ENCODE results near the gene NTM. TPM values are rescaled to one million over a fixed set of nuclear protein-coding genes. Genes with fewer than 3 reads are reported as not detected.

Gene NTM
- total RNA-seq, 2 experiments from 2014 or later = not detected

- TF ChIP-seq CTCF (IDR thresholded peaks at IDR 0.05) = no peak
- ChIA-PET CTCF (no interaction called here), POLR2A (no interaction called here)
- intact Hi-C loops (cut with micrococcal nuclease) = no loop called here
- Mint-ChIP-seq H3K9me3 (no peaks in the 10 kb centered on the region), H3K27ac (no peak overlapping the region), H3K4me3 (no peak overlapping the region), H3K4me1 (ENCODE audit: low read depth) (no peaks in the 10 kb centered on the region), H3K27me3 (no peaks in the 10 kb centered on the region), H3K36me3 (ENCODE audit: low read depth) (no peaks in the 10 kb centered on the region)
- no peak for DNase-seq
- ATAC-seq = no peak
Observed at GRCh38 chr11:132226522-132226921, 856.1 kb downstream of the NTM start.

- no peaks in the 10 kb centered on the region for H3K27me3 Mint-ChIP-seq
- POLR2A ChIA-PET = no interaction called here
- no peak overlapping the region for H3K4me3 Mint-ChIP-seq
- TF ChIP-seq CTCF (IDR thresholded peaks at IDR 0.05) = no peak
- no peaks in the 10 kb centered on the region for H3K9me3 Mint-ChIP-seq
- no peaks in the 10 kb centered on the region for H3K4me1 Mint-ChIP-seq (ENCODE audit: low read depth)
- CTCF ChIA-PET = no interaction called here
- intact Hi-C loops (cut with micrococcal nuclease) = no loop called here
- DNase-seq = no peak
- H3K27ac Mint-ChIP-seq = no peak overlapping the region
- no peaks in the 10 kb centered on the region for H3K36me3 Mint-ChIP-seq (ENCODE audit: low read depth)
- ATAC-seq = no peak
Observed at GRCh38 chr11:132228746-132229325, 858.4 kb downstream of the NTM start.

GRCh38 chr11:132231656-132232347 lies 861.4 kb downstream of the NTM start:
- Mint-ChIP-seq H3K4me3 (no peak overlapping the region), H3K4me1 (ENCODE audit: low read depth) (no peaks in the 10 kb centered on the region), H3K27me3 (no peaks in the 10 kb centered on the region), H3K27ac (no peak overlapping the region), H3K9me3 (no peaks in the 10 kb centered on the region), H3K36me3 (ENCODE audit: low read depth) (no peaks in the 10 kb centered on the region)
- CTCF ChIA-PET = no interaction called here
- POLR2A ChIA-PET = no interaction called here
- intact Hi-C loops (cut with micrococcal nuclease) = no loop called here
- no peak for DNase-seq
- no peak for TF ChIP-seq CTCF (IDR thresholded peaks at IDR 0.05)
- ATAC-seq = no peak

- H3K27me3 Mint-ChIP-seq = no peaks in the 10 kb centered on the region
- intact Hi-C loops (cut with micrococcal nuclease) = no loop called here
- ChIA-PET CTCF (no interaction called here), POLR2A (no interaction called here)
- H3K27ac Mint-ChIP-seq = no peak overlapping the region
- no peak overlapping the region for H3K4me3 Mint-ChIP-seq
- no peaks in the 10 kb centered on the region for H3K4me1 Mint-ChIP-seq (ENCODE audit: low read depth)
- H3K36me3 Mint-ChIP-seq (ENCODE audit: low read depth) = no peaks in the 10 kb centered on the region
- DNase-seq (no peak), ATAC-seq (no peak)
- no peak for TF ChIP-seq CTCF (IDR thresholded peaks at IDR 0.05)
- H3K9me3 Mint-ChIP-seq = peaks cover 3% of the 10 kb centered on the region
Observed at GRCh38 chr11:132234878-132235277, 864.5 kb downstream of the NTM start.

GRCh38 chr11:132237781-132238180 lies 867.4 kb downstream of the NTM start:
- no peaks in the 10 kb centered on the region for H3K36me3 Mint-ChIP-seq (ENCODE audit: low read depth)
- POLR2A ChIA-PET = no interaction called here
- no peak overlapping the region for H3K27ac Mint-ChIP-seq
- CTCF ChIA-PET = no interaction called here
- TF ChIP-seq CTCF (IDR thresholded peaks at IDR 0.05) = no peak
- intact Hi-C loops (cut with micrococcal nuclease) = no loop called here
- peaks cover 3% of the 10 kb centered on the region for H3K9me3 Mint-ChIP-seq
- H3K27me3 Mint-ChIP-seq = no peaks in the 10 kb centered on the region
- H3K4me1 Mint-ChIP-seq (ENCODE audit: low read depth) = no peaks in the 10 kb centered on the region
- no peak overlapping the region for H3K4me3 Mint-ChIP-seq
- DNase-seq (no peak), ATAC-seq (no peak)
